ENCODE results near the gene NOS3. TPM values are rescaled to one million over a fixed set of nuclear protein-coding genes. Genes with fewer than 3 reads are reported as not detected.

The NOS3 gene
- total RNA-seq, 3 donors from 2014 or later = 2.5 to 6.3 (median 6.0) TPM

GRCh38 chr7:151012911-151013347 is 22.1 kb downstream of the NOS3 start:
- Histone ChIP-seq H3K4me3 (no peak overlapping the region), H3K9me3 (no peaks in the 10 kb centered on the region), H3K4me1 (ENCODE audit: low read depth) (peaks cover 11% of the 10 kb centered on the region), H3K36me3 (ENCODE audit: low read depth) (no peaks in the 10 kb centered on the region)
- TF ChIP-seq CTCF (IDR thresholded peaks at IDR 0.05) = no peak
- intact Hi-C loops (cut with DNase I, micrococcal nuclease) = no loop called here
- ATAC-seq (no peak), DNase-seq (peak in 1 of 3 donors; percentile 41)

GRCh38 chr7:151013356-151013732 is 22.5 kb downstream of the NOS3 start:
- DNase-seq (no peak), ATAC-seq (no peak)
- TF ChIP-seq CTCF (IDR thresholded peaks at IDR 0.05) = no peak
- no peaks in the 10 kb centered on the region for H3K9me3 ChIP-seq
- no peaks in the 10 kb centered on the region for H3K36me3 ChIP-seq (ENCODE audit: low read depth)
- H3K4me1 ChIP-seq (ENCODE audit: low read depth) = peaks cover 15% of the 10 kb centered on the region
- intact Hi-C loops (cut with DNase I, micrococcal nuclease) = no loop called here
- no peak overlapping the region for H3K4me3 ChIP-seq

- peaks cover 20% of the 10 kb centered on the region for H3K4me1 ChIP-seq (ENCODE audit: low read depth)
- no peak overlapping the region for H3K4me3 ChIP-seq
- H3K36me3 ChIP-seq (ENCODE audit: low read depth) = no peaks in the 10 kb centered on the region
- peak; percentile 68 to 91 (median 78) for DNase-seq
- TF ChIP-seq CTCF (IDR thresholded peaks at IDR 0.05) = no peak
- intact Hi-C loops (cut with DNase I, micrococcal nuclease) = no loop called here
- H3K9me3 ChIP-seq = no peaks in the 10 kb centered on the region
- ATAC-seq = peak; percentile 32
Observed at GRCh38 chr7:151013733-151014497, 23.1 kb downstream of the NOS3 start.

GRCh38 chr7:151014950-151015349 is 24.1 kb downstream of the NOS3 start:
- peaks cover 23% of the 10 kb centered on the region for H3K4me1 ChIP-seq (ENCODE audit: low read depth)
- no peaks in the 10 kb centered on the region for H3K9me3 ChIP-seq
- ATAC-seq = peak; percentile 23
- no peak for TF ChIP-seq CTCF (IDR thresholded peaks at IDR 0.05)
- H3K36me3 ChIP-seq (ENCODE audit: low read depth) = no peaks in the 10 kb centered on the region
- intact Hi-C loops (cut with DNase I, micrococcal nuclease) = no loop called here
- H3K4me3 ChIP-seq = no peak overlapping the region
- no peak for DNase-seq

- Histone ChIP-seq H3K4me3 (no peak overlapping the region), H3K9me3 (no peaks in the 10 kb centered on the region), H3K36me3 (ENCODE audit: low read depth) (no peaks in the 10 kb centered on the region), H3K4me1 (ENCODE audit: low read depth) (peaks cover 22% of the 10 kb centered on the region)
- DNase-seq (no peak), ATAC-seq (no peak)
- intact Hi-C loops (cut with DNase I, micrococcal nuclease) = no loop called here
- no peak for TF ChIP-seq CTCF (IDR thresholded peaks at IDR 0.05)
Observed at GRCh38 chr7:151015967-151016366, 25.1 kb downstream of the NOS3 start.
